ENCODE measurements around the gene AGT.

AGT gene

DNA sequence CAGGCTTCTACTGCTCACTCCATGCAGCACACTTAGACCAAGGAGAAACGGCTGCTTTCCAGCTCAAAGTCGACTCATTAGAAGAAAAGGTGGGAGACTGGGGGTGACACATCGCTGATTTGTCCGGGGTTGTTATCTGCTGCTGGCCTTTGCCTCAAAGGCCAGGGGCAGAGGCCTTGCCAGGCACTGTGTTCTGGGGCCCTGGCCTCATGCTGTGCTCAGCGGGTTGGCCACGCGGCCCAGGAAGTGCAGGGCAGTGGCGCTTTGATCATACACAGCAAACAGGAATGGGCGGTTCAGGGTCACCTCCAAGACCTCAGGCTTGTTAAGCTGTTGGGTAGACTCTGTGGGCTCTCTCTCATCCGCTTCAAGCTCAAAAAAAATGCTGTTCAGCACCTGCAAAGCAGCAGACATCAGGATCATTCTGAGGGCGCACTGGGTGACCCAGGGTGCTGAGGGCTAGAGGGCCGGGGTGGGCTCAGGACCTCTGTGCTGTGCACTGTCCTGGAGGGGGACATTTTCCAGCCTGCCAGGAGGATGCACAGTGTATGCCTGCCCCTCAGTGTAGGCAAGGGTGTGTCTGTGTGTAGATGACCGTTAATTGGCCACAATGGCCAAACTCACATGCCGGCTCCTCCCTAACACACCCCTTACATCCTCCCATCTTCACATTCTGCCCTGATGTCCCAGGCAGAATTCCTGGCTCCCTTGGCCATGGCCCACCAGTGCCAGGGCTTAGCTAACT lies 10.8 kb downstream of the AGT start:
- H3K9me3 ChIP-seq (ENCODE audit: control insufficient read depth, low read length) = no peaks in the 10 kb centered on the region
- H2AFZ ChIP-seq = peak overlapping the region; percentile 46
- no peak overlapping the region for H3K4me3 ChIP-seq (ENCODE audit: low read depth, low read length)
- H3K4me2 ChIP-seq (ENCODE audit: low read length) = no peak overlapping the region
- H3K27me3 ChIP-seq (ENCODE audit: control insufficient read depth, insufficient read depth, low read length) = no peaks in the 10 kb centered on the region
- no peak for TF ChIP-seq CTCF (IDR thresholded peaks at IDR 0.05)
- H3K79me2 ChIP-seq = no peaks in the 10 kb centered on the region
- H3K36me3 ChIP-seq (ENCODE audit: control insufficient read depth, insufficient read depth, low read length) = no peaks in the 10 kb centered on the region
- H3K9ac ChIP-seq = no peak overlapping the region
- H3K27ac ChIP-seq = no peak overlapping the region
- no peaks in the 10 kb centered on the region for H3K4me1 ChIP-seq

- Histone ChIP-seq H3K36me3 (ENCODE audit: control insufficient read depth, insufficient read depth, low read length) (no peaks in the 10 kb centered on the region), H3K4me3 (ENCODE audit: low read depth, low read length) (no peak overlapping the region), H3K79me2 (no peaks in the 10 kb centered on the region), H3K27ac (no peak overlapping the region), H3K9me3 (ENCODE audit: control insufficient read depth, low read length) (no peaks in the 10 kb centered on the region), H3K9ac (no peak overlapping the region), H3K4me1 (peaks cover 3% of the 10 kb centered on the region), H3K4me2 (ENCODE audit: low read length) (no peak overlapping the region), H3K27me3 (ENCODE audit: control insufficient read depth, insufficient read depth, low read length) (no peaks in the 10 kb centered on the region), H2AFZ (no peak overlapping the region)
- TF ChIP-seq CTCF (IDR thresholded peaks at IDR 0.05) = no peak
These were observed 11.8 kb downstream of the AGT start for GRCh38 chr1:230701895-230702768.

DNA sequence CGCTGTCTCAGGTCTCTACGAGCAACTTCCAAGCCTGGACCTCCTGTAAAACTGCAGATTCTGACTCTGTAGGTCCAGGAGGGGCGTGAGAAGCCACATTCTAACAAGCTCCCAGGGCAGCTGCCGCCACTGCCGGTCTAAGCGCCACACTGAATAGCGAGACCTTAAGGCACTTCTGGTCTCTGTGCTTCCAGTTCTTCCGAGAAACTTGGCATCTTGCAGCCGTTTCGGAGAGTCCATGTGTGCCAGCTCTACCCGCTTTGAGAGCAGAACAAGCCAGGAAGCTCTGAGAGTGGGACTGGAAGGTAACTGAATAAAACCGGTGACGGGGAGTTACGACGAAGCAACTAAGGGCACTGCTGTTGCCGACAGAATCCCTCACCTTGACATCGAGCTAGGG lies 12.5 kb downstream of the AGT start:
- H3K79me2 ChIP-seq = no peaks in the 10 kb centered on the region
- H3K36me3 ChIP-seq (ENCODE audit: control insufficient read depth, insufficient read depth, low read length) = no peaks in the 10 kb centered on the region
- no peak for TF ChIP-seq CTCF (IDR thresholded peaks at IDR 0.05)
- no peak overlapping the region for H3K4me2 ChIP-seq (ENCODE audit: low read length)
- H2AFZ ChIP-seq = no peak overlapping the region
- no peaks in the 10 kb centered on the region for H3K27me3 ChIP-seq (ENCODE audit: control insufficient read depth, insufficient read depth, low read length)
- H3K9me3 ChIP-seq (ENCODE audit: control insufficient read depth, low read length) = no peaks in the 10 kb centered on the region
- H3K4me3 ChIP-seq (ENCODE audit: low read depth, low read length) = no peak overlapping the region
- H3K4me1 ChIP-seq = peaks cover 3% of the 10 kb centered on the region
- no peak overlapping the region for H3K9ac ChIP-seq
- H3K27ac ChIP-seq = no peak overlapping the region

DNA sequence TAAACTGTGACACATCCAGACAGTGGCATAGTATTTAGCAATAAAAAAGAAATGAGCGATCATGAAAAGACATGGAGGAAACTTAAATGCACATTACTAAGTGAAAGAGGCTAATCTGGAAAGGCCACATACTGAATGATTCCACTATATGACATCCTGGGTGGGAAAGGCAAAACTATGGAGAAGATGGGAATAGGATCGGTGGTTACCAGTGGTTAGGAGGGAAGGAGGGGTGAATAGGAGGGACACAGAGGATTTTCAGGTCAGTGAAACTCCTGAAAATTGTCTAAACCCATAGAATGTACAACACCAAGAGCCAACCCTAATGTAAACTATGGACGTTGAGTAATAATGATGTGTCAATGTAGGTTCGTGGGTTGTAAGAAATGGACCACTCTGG lies 13.8 kb downstream of the AGT start:
- H3K4me3 ChIP-seq (ENCODE audit: low read depth, low read length) = no peak overlapping the region
- H3K4me2 ChIP-seq (ENCODE audit: low read length) = no peak overlapping the region
- H3K9ac ChIP-seq = no peak overlapping the region
- TF ChIP-seq CTCF (IDR thresholded peaks at IDR 0.05) = no peak
- H2AFZ ChIP-seq = no peak overlapping the region
- H3K36me3 ChIP-seq (ENCODE audit: control insufficient read depth, insufficient read depth, low read length) = no peaks in the 10 kb centered on the region
- no peaks in the 10 kb centered on the region for H3K27me3 ChIP-seq (ENCODE audit: control insufficient read depth, insufficient read depth, low read length)
- no peaks in the 10 kb centered on the region for H3K79me2 ChIP-seq
- peaks cover 9% of the 10 kb centered on the region for H3K4me1 ChIP-seq
- H3K27ac ChIP-seq = no peak overlapping the region
- H3K9me3 ChIP-seq (ENCODE audit: control insufficient read depth, low read length) = no peaks in the 10 kb centered on the region
